Keratinocyte (primary cell): Measurements from ENCODE around the gene NES.
A peak's percentile ranks its signal among the peaks of the same experiment; 100 is the strongest.

ENCODE experiments used
- CTCF ChIP-seq, 3 experiments: IDR thresholded peaks in 1 of 3; conservative IDR thresholded peaks in 1 of 3; optimal IDR thresholded peaks in 1 of 3; 2 replicates in 2 of 3; 3 replicates in 1 of 3; pipeline versions ENCODE3 to v1.5.1; 2011; ENCODE audit warnings: low read length in 3 of 3, mild to moderate bottlenecking in 3 of 3, moderate library complexity in 2 of 3, control low read depth in 1 of 3, inconsistent platforms in 1 of 3; ENCODE audit not compliant: insufficient read depth in 2 of 3; ENCODE audit errors: extremely low read depth in 1 of 3
- EZH2 ChIP-seq: IDR thresholded peaks from one replicate; pipeline ENCODE4 v1.6.1; 2012; ENCODE audit warnings: inconsistent platforms, mild to moderate bottlenecking, low read length, moderate library complexity

- peak; percentile 92 to 99 (median 98) for TF ChIP-seq CTCF (optimal IDR thresholded peaks at IDR 0.05 in 1 of 3, IDR thresholded peaks at IDR 0.05 in 1 of 3, conservative IDR thresholded peaks at IDR 0.05 in 1 of 3; ENCODE audit: extremely low read depth in 1 of 3, insufficient read depth in 2 of 3, low read length in 3 of 3)
- TF ChIP-seq EZH2: peak; percentile 98
Measured at GRCh38 chr1:156656806-156657740, 20.1 kb downstream of the NES start.
